A549 (cell line): ENCODE data around the gene MCTP2.

Source experiments
- EP300 ChIP-seq, 2 experiments: fragments of >200 bp; sonication (Bioruptor Twin); formaldehyde crosslinking; IDR thresholded peaks; 2 replicates in 1 of 2; 3 replicates in 1 of 2; pipeline ENCODE4 v1.6.1; 2016 to 2017
- HDAC2 ChIP-seq: fragments of 200-600 bp; sonication (generic); IDR thresholded peaks from 2 replicates; pipeline ENCODE4 v1.6.1; 2016
- POLR2A ChIP-seq: IDR thresholded peaks from 2 replicates; pipeline ENCODE4 v1.6.1; 2012; ENCODE audit warnings: mild to moderate bottlenecking, low read length
- RCOR1 ChIP-seq: fragments of 150-350 bp; IDR thresholded peaks from 2 replicates; pipeline ENCODE4 v1.6.1; 2014; ENCODE audit warnings: antibody characterized with exemption, low read length, low read depth
- RNF2 ChIP-seq: fragments of 200-600 bp; sonication (generic); IDR thresholded peaks from 2 replicates; pipeline ENCODE4 v1.6.1; 2016; ENCODE audit warnings: low read depth, mild to moderate bottlenecking, antibody characterized with exemption, moderate library complexity, borderline replicate concordance
- TF ChIP-seq, protein P1 (sequence below): fragments of >200 bp; sonication (Bioruptor Twin); formaldehyde crosslinking; IDR thresholded peaks from 3 replicates; pipeline ENCODE4 v1.5.1; 2016
- TF ChIP-seq, protein P2 (sequence below): IDR thresholded peaks from 2 replicates; pipeline ENCODE4 v1.6.1; 2012
- TF ChIP-seq, protein P3 (sequence below): fragments of 250-450 bp; sonication (Bioruptor Pico); IDR thresholded peaks from 2 replicates; pipeline ENCODE4 v1.5.0; 2021; ENCODE audit warnings: mild to moderate bottlenecking, moderate library complexity, borderline replicate concordance

DNA sequence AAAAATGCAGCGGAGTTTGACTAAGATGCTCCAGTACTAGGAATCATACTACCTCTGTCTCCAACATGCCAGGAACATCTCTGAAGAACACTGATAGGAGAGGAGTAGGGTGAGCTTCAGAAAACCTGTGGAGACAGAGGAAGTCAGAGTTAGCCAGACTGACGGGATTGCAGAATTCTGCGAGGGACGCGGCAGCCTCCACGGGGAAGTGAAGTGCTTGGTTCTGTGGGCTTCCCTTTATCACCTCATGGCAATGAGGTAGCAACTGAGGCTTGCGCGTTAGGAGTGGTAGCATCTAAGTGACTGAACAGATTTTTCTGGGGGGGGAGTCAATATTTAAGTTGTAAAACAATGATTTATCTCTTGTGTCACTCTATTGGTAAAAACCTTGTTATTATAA is 226.3 kb downstream of the MCTP2 start:
- TF ChIP-seq, protein P1, sequence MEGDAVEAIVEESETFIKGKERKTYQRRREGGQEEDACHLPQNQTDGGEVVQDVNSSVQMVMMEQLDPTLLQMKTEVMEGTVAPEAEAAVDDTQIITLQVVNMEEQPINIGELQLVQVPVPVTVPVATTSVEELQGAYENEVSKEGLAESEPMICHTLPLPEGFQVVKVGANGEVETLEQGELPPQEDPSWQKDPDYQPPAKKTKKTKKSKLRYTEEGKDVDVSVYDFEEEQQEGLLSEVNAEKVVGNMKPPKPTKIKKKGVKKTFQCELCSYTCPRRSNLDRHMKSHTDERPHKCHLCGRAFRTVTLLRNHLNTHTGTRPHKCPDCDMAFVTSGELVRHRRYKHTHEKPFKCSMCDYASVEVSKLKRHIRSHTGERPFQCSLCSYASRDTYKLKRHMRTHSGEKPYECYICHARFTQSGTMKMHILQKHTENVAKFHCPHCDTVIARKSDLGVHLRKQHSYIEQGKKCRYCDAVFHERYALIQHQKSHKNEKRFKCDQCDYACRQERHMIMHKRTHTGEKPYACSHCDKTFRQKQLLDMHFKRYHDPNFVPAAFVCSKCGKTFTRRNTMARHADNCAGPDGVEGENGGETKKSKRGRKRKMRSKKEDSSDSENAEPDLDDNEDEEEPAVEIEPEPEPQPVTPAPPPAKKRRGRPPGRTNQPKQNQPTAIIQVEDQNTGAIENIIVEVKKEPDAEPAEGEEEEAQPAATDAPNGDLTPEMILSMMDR, result no peak
- TF ChIP-seq RCOR1, result no peak
- TF ChIP-seq, protein P2, sequence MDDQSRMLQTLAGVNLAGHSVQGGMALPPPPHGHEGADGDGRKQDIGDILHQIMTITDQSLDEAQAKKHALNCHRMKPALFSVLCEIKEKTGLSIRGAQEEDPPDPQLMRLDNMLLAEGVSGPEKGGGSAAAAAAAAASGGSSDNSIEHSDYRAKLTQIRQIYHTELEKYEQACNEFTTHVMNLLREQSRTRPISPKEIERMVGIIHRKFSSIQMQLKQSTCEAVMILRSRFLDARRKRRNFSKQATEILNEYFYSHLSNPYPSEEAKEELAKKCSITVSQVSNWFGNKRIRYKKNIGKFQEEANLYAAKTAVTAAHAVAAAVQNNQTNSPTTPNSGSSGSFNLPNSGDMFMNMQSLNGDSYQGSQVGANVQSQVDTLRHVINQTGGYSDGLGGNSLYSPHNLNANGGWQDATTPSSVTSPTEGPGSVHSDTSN, result no peak
- TF ChIP-seq, protein P3, sequence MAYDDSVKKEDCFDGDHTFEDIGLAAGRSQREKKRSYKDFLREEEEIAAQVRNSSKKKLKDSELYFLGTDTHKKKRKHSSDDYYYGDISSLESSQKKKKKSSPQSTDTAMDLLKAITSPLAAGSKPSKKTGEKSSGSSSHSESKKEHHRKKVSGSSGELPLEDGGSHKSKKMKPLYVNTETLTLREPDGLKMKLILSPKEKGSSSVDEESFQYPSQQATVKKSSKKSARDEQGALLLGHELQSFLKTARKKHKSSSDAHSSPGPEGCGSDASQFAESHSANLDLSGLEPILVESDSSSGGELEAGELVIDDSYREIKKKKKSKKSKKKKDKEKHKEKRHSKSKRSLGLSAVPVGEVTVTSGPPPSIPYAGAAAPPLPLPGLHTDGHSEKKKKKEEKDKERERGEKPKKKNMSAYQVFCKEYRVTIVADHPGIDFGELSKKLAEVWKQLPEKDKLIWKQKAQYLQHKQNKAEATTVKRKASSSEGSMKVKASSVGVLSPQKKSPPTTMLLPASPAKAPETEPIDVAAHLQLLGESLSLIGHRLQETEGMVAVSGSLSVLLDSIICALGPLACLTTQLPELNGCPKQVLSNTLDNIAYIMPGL, result no peak
- no peak for TF ChIP-seq POLR2A
- no peak for TF ChIP-seq RNF2
- TF ChIP-seq EP300 (IDR thresholded peaks at IDR 0.05), result no peak
- TF ChIP-seq HDAC2, result no peak
